ENCODE results near the gene KHDC1. TPM values are rescaled to one million over a fixed set of nuclear protein-coding genes. Genes with fewer than 3 reads are reported as not detected.

Gene KHDC1
- total and polyA plus RNA-seq, 9 donors: 1.3 to 4.6 (median 3.3) TPM

GRCh38 chr6:73227606-73228255 lies 35.3 kb downstream of the KHDC1 start:
- H3K36me3 ChIP-seq: no peaks in the 10 kb centered on the region
- WGBS, 3 donors: 85 to 91% (median 88%) methylated on average over 3 of the region's 3 CpGs
- no peak for DNase-seq
- H3K27ac ChIP-seq: no peak overlapping the region
- H3K9me3 ChIP-seq: no peaks in the 10 kb centered on the region
- intact Hi-C loops (cut with DNase I): loop anchor here in 1 of 4 donors (2.0 kb wide), 1 partner anchor 57 kb away; no protein-coding TSS in a partner anchor
- no peak overlapping the region for H3K4me3 ChIP-seq
- TF ChIP-seq EP300 (IDR thresholded peaks at IDR 0.05) (no peak), POLR2A (IDR thresholded peaks at IDR 0.05) (no peak), CTCF (IDR thresholded peaks at IDR 0.05) (no peak)
- no peaks in the 10 kb centered on the region for H3K27me3 ChIP-seq
- no peaks in the 10 kb centered on the region for H3K4me1 ChIP-seq (ENCODE audit: insufficient read depth)

DNA sequence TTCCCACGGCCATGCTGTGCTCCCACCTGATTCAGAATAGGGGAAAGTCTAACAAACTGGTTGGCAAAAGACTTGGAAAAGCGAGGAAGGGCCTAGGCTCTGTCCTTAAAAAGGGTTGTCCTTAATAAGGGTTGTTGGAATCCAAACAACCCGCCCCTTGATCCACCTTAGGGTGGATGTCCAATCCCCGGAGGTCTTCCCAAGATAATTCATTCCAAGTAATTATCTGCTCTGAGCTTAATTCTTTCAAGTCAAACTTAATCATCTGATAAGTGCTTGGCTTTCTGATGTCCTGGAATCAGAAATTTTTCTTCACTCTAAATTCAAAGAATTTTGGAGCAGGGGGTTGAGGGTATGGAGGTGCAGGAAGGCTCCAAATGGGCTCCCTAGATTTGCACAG lies 37.6 kb downstream of the KHDC1 start, which contains the start of gene KHDC1L:
KHDC1L (minus strand) TSS at position 101 of the 400 bp plus-strand sequence; CDS start at position 13, 88 bp downstream.
- Histone ChIP-seq H3K27me3 (no peaks in the 10 kb centered on the region), H3K27ac (no peak within 1 kb of the TSS), H3K4me1 (ENCODE audit: insufficient read depth) (no peaks in the 10 kb centered on the region), H3K9me3 (no peaks in the 10 kb centered on the region), H3K4me3 (no peak within 1 kb of the TSS), H3K36me3 (no peaks in the 10 kb centered on the region)
- TF ChIP-seq POLR2A (IDR thresholded peaks at IDR 0.05) (no peak), EP300 (IDR thresholded peaks at IDR 0.05) (no peak), CTCF (IDR thresholded peaks at IDR 0.05) (no peak)
- intact Hi-C loops (cut with DNase I): no loop called here
- 91 to 95% (median 92%) methylated on average over 4 of the region's 4 CpGs for WGBS, 3 donors
- no peak for DNase-seq

DNA sequence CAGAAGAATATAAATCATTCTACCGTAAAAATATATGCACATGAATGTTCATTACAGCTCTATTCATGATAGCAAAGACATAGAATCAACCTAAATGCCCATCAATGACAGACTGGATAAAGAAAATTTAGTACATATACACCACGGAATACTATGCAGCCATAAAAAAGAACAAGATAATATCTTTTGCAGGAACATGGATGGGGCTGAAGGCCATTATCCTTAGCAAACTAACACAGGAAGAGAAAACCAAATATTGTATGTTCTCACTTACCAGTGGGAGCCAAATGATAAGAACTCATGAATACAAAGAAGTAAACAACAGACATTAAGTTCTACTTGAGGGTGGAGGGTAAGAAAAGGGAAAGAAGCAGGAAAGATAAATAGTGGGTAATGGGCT lies 46.1 kb downstream of the KHDC1 start:
- intact Hi-C loops (cut with DNase I): no loop called here

GRCh38 chr6:73209117-73209516 lies 53.9 kb downstream of the KHDC1 start:
- no peaks in the 10 kb centered on the region for H3K36me3 ChIP-seq
- WGBS, 3 donors: 75 to 94% (median 78%) methylated on average over 9 of the region's 9 CpGs
- no peaks in the 10 kb centered on the region for H3K9me3 ChIP-seq
- H3K27ac ChIP-seq: no peak overlapping the region
- H3K27me3 ChIP-seq: no peaks in the 10 kb centered on the region
- DNase-seq: no peak
- intact Hi-C loops (cut with DNase I): no loop called here
- TF ChIP-seq POLR2A (IDR thresholded peaks at IDR 0.05): no peak
- no peak for TF ChIP-seq EP300 (IDR thresholded peaks at IDR 0.05)
- no peak for TF ChIP-seq CTCF (IDR thresholded peaks at IDR 0.05)
- H3K4me1 ChIP-seq (ENCODE audit: insufficient read depth): no peaks in the 10 kb centered on the region
- no peak overlapping the region for H3K4me3 ChIP-seq

More for the DNA sequence above, 46.1 kb downstream of the KHDC1 start:
- H3K36me3 ChIP-seq: no peaks in the 10 kb centered on the region
- no peaks in the 10 kb centered on the region for H3K4me1 ChIP-seq (ENCODE audit: insufficient read depth)
- H3K4me3 ChIP-seq: no peak overlapping the region
- no peaks in the 10 kb centered on the region for H3K9me3 ChIP-seq
- no peaks in the 10 kb centered on the region for H3K27me3 ChIP-seq
- no peak for TF ChIP-seq CTCF (IDR thresholded peaks at IDR 0.05)
- TF ChIP-seq EP300 (IDR thresholded peaks at IDR 0.05): no peak
- TF ChIP-seq POLR2A (IDR thresholded peaks at IDR 0.05): no peak
- WGBS, 3 donors: 87 to 92% (median 91%) methylated on average over 2 of the region's 2 CpGs
- no peak for DNase-seq
- no peak overlapping the region for H3K27ac ChIP-seq
